ENCODE measurements around the gene E2F7.

E2F7 gene, protein sequence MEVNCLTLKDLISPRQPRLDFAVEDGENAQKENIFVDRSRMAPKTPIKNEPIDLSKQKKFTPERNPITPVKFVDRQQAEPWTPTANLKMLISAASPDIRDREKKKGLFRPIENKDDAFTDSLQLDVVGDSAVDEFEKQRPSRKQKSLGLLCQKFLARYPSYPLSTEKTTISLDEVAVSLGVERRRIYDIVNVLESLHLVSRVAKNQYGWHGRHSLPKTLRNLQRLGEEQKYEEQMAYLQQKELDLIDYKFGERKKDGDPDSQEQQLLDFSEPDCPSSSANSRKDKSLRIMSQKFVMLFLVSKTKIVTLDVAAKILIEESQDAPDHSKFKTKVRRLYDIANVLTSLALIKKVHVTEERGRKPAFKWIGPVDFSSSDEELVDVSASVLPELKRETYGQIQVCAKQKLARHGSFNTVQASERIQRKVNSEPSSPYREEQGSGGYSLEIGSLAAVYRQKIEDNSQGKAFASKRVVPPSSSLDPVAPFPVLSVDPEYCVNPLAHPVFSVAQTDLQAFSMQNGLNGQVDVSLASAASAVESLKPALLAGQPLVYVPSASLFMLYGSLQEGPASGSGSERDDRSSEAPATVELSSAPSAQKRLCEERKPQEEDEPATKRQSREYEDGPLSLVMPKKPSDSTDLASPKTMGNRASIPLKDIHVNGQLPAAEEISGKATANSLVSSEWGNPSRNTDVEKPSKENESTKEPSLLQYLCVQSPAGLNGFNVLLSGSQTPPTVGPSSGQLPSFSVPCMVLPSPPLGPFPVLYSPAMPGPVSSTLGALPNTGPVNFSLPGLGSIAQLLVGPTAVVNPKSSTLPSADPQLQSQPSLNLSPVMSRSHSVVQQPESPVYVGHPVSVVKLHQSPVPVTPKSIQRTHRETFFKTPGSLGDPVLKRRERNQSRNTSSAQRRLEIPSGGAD

DNA sequence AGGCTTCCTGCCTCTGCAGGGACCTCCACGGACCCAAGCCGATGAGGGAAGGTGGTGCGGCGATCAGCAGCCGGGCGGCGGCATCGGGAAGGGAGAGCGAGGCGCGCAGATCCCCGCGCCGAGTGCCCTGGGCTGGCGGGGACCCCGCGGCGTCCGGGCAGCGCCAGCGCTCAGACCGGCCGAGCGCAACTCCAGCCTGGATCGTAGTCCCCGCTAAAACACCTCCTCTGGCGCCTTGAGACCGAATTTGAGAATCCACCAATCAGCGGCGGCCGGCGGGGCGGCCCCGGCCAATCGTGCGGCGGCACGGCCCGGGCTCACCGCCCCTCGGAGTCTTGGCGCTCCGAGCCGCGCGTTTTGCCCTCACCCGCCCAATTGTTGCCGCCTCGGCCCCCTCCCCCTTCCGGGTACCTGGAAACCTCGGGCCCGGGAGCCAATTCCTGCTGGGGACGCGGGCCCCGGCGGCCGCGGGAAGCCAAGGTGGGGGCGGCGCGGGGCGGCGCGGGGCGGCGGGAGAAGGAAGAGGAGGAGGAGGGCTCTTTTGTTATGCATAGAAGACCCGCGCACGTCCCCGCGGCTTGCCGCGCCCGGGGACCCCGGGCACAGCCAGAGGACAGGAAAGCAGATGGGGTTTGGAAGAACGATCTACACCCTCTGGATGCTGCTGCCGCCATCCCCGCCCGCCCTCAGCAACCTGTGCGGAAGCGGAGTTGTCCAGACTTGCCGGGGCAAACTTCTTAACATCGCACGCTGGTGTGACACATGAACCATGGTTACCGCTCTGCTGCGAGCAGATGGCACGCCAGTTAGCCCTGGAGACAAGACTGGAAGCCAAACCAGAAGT, at the start of gene E2F7:
Gene E2F7 (minus strand): TSS at position 209 of the 844 bp plus-strand sequence. CDS start 934 bp downstream, outside the sequence.
- no peaks in the 10 kb centered on the region for H3K27me3 ChIP-seq (ENCODE audit: insufficient read depth, insufficient read length)
- TF ChIP-seq SUZ12 (IDR thresholded peaks at IDR 0.05; ENCODE audit: extremely low read depth, insufficient read depth, insufficient read length) (no peak), ZNF274 (IDR thresholded peaks at IDR 0.05; ENCODE audit: low read depth, low read length) (no peak), YY1 (IDR thresholded peaks at IDR 0.05; ENCODE audit: insufficient read depth, insufficient read length) (no peak)
- peaks cover 26% of the 10 kb centered on the region for H3K36me3 ChIP-seq (ENCODE audit: insufficient read depth, insufficient read length, low read length)
- H3K9me3 ChIP-seq (ENCODE audit: insufficient read depth, low read length): no peaks in the 10 kb centered on the region
- H3K9ac ChIP-seq (ENCODE audit: insufficient read length, low read depth): peak within 1 kb of the TSS; percentile 94
- no peaks in the 10 kb centered on the region for H3K4me1 ChIP-seq (ENCODE audit: insufficient read depth, insufficient read length)
- peak; percentile 95 for DNase-seq (ENCODE audit: low read depth, low spot score)
- peak within 1 kb of the TSS; percentile 89 for H3K4me3 ChIP-seq (ENCODE audit: insufficient read length, low read depth)

DNA sequence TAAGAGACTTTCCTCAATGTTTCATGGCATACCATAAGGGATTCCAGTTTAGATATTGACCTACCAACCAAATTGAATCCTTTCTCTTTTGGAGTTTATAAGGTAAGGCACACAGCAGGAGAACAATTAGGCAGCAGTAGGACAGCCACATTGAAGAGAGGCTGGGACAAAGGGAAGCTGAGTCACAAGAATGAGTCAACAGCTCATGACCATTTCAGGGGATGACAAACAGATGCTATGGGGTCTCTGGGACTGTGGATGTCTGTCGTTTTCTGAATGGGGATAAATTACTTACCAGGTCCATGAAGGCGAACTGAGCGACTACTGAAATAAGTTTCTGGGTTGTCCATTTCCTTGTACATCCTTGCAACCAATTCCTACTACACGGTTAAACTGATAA, 48.6 kb upstream of the E2F7 start:
- Histone ChIP-seq H3K36me3 (ENCODE audit: insufficient read depth, insufficient read length, low read length) (no peaks in the 10 kb centered on the region), H3K27me3 (ENCODE audit: insufficient read depth, insufficient read length) (no peaks in the 10 kb centered on the region), H3K9ac (ENCODE audit: insufficient read length, low read depth) (no peak overlapping the region), H3K9me3 (ENCODE audit: insufficient read depth, low read length) (no peaks in the 10 kb centered on the region), H3K4me1 (ENCODE audit: insufficient read depth, insufficient read length) (no peaks in the 10 kb centered on the region), H3K4me3 (ENCODE audit: insufficient read length, low read depth) (no peak overlapping the region)
- no peak for DNase-seq (ENCODE audit: low read depth, low spot score)
- TF ChIP-seq SUZ12 (IDR thresholded peaks at IDR 0.05; ENCODE audit: extremely low read depth, insufficient read depth, insufficient read length) (no peak), ZNF274 (IDR thresholded peaks at IDR 0.05; ENCODE audit: low read depth, low read length) (no peak), YY1 (IDR thresholded peaks at IDR 0.05; ENCODE audit: insufficient read depth, insufficient read length) (no peak)

DNA sequence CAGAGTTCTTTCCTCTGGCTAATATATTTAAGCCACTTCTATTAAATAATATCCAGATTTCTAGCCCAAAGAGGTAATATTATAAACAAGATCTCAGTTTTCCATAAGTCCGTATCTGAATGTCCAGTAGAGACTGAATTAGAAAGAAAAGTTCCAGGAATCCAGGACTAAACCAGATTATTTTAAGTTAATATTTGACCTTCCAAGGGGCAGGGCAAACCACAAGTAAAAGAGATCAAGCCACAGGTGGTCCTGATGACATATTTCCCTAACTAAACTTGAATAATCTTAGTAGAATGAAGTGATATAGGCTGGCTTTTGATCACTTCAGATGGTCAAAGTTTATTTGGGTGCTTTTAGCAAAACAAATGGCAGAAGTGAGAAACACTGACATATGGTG, 43.3 kb upstream of the E2F7 start:
- Histone ChIP-seq H3K9me3 (ENCODE audit: insufficient read depth, low read length) (no peaks in the 10 kb centered on the region), H3K27me3 (ENCODE audit: insufficient read depth, insufficient read length) (no peaks in the 10 kb centered on the region), H3K4me1 (ENCODE audit: insufficient read depth, insufficient read length) (no peaks in the 10 kb centered on the region), H3K4me3 (ENCODE audit: insufficient read length, low read depth) (no peak overlapping the region), H3K9ac (ENCODE audit: insufficient read length, low read depth) (no peak overlapping the region), H3K36me3 (ENCODE audit: insufficient read depth, insufficient read length, low read length) (no peaks in the 10 kb centered on the region)
- TF ChIP-seq ZNF274 (IDR thresholded peaks at IDR 0.05; ENCODE audit: low read depth, low read length) (no peak), YY1 (IDR thresholded peaks at IDR 0.05; ENCODE audit: insufficient read depth, insufficient read length) (no peak), SUZ12 (IDR thresholded peaks at IDR 0.05; ENCODE audit: extremely low read depth, insufficient read depth, insufficient read length) (no peak)
- no peak for DNase-seq (ENCODE audit: low read depth, low spot score)

DNA sequence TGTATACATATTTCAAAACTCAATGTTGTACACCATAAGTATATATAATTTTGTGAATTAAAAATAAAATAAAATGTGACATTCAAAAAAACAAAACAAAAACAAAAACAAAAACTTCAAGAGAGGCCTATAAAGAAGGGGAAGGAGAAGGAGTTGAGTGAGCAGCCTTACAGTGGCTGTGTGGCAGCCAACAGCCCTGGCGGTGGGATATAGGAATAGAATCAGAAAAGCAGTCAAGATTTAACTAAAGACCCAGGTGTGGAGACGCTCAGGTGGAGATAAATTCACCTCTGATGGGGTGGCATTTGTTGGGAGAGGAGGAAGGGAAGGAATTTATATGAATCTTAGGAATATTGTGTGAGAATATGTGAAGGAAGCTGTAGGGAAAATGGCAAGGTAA, 41.8 kb upstream of the E2F7 start:
- Histone ChIP-seq H3K9ac (ENCODE audit: insufficient read length, low read depth) (no peak overlapping the region), H3K27me3 (ENCODE audit: insufficient read depth, insufficient read length) (no peaks in the 10 kb centered on the region), H3K36me3 (ENCODE audit: insufficient read depth, insufficient read length, low read length) (no peaks in the 10 kb centered on the region), H3K9me3 (ENCODE audit: insufficient read depth, low read length) (no peaks in the 10 kb centered on the region), H3K4me3 (ENCODE audit: insufficient read length, low read depth) (no peak overlapping the region), H3K4me1 (ENCODE audit: insufficient read depth, insufficient read length) (no peaks in the 10 kb centered on the region)
- TF ChIP-seq SUZ12 (IDR thresholded peaks at IDR 0.05; ENCODE audit: extremely low read depth, insufficient read depth, insufficient read length): no peak
- TF ChIP-seq YY1 (IDR thresholded peaks at IDR 0.05; ENCODE audit: insufficient read depth, insufficient read length): no peak
- no peak for TF ChIP-seq ZNF274 (IDR thresholded peaks at IDR 0.05; ENCODE audit: low read depth, low read length)
- no peak for DNase-seq (ENCODE audit: low read depth, low spot score)

DNA sequence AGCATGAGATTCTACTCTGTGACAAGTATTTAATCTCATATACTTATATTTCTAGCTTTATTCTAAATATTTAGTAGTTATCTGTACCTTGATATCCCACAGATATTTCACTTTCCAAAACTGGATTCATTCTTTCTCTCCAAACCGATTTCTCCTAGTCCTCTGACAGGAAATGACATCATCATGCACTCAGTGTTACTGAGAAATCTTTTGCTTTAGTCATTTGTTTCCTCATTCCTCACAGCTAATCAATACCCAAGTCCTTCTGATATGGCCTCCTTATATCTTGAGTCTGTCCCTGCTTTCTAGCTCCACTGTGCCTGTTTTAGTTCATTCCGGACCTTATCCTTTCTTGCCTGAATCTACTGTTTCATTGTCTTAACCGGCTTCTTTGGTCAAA, 39.4 kb upstream of the E2F7 start:
- TF ChIP-seq SUZ12 (IDR thresholded peaks at IDR 0.05; ENCODE audit: extremely low read depth, insufficient read depth, insufficient read length): no peak
- no peak for TF ChIP-seq ZNF274 (IDR thresholded peaks at IDR 0.05; ENCODE audit: low read depth, low read length)
- no peak for TF ChIP-seq YY1 (IDR thresholded peaks at IDR 0.05; ENCODE audit: insufficient read depth, insufficient read length)
- Histone ChIP-seq H3K4me3 (ENCODE audit: insufficient read length, low read depth) (no peak overlapping the region), H3K9ac (ENCODE audit: insufficient read length, low read depth) (no peak overlapping the region), H3K4me1 (ENCODE audit: insufficient read depth, insufficient read length) (no peaks in the 10 kb centered on the region), H3K9me3 (ENCODE audit: insufficient read depth, low read length) (no peaks in the 10 kb centered on the region), H3K36me3 (ENCODE audit: insufficient read depth, insufficient read length, low read length) (no peaks in the 10 kb centered on the region), H3K27me3 (ENCODE audit: insufficient read depth, insufficient read length) (no peaks in the 10 kb centered on the region)
- no peak for DNase-seq (ENCODE audit: low read depth, low spot score)

DNA sequence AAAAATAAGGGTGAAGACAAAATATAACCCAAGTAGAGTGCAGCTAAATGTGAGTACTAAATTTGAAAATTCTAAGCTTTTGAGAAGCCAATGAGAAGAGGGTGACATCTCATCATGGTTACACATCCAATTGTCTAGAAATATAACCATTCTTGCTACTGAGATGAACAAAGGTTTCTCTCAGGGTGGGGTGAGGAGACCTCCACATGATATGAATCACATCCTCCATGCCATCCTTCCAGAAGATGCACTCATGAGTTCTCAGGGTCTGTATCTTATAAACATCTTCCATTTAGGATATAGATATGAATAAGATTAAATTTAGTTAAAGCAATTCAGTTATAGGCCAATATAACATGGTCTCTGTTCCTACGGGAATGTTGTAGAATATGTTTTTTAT, 38.9 kb upstream of the E2F7 start:
- H3K36me3 ChIP-seq (ENCODE audit: insufficient read depth, insufficient read length, low read length): no peaks in the 10 kb centered on the region
- no peak overlapping the region for H3K9ac ChIP-seq (ENCODE audit: insufficient read length, low read depth)
- H3K9me3 ChIP-seq (ENCODE audit: insufficient read depth, low read length): no peaks in the 10 kb centered on the region
- no peaks in the 10 kb centered on the region for H3K4me1 ChIP-seq (ENCODE audit: insufficient read depth, insufficient read length)
- no peak for TF ChIP-seq YY1 (IDR thresholded peaks at IDR 0.05; ENCODE audit: insufficient read depth, insufficient read length)
- TF ChIP-seq ZNF274 (IDR thresholded peaks at IDR 0.05; ENCODE audit: low read depth, low read length): no peak
- no peak for TF ChIP-seq SUZ12 (IDR thresholded peaks at IDR 0.05; ENCODE audit: extremely low read depth, insufficient read depth, insufficient read length)
- no peaks in the 10 kb centered on the region for H3K27me3 ChIP-seq (ENCODE audit: insufficient read depth, insufficient read length)
- H3K4me3 ChIP-seq (ENCODE audit: insufficient read length, low read depth): no peak overlapping the region
- DNase-seq (ENCODE audit: low read depth, low spot score): no peak
